ENCODE data around the gene PIK3R5. TPM values are rescaled to one million over a fixed set of nuclear protein-coding genes. Genes with fewer than 3 reads are reported as not detected.

PIK3R5 gene
- total and polyA plus RNA-seq, 2 donors (not counting 1 experiment from before 2014, with no cell fraction given) = 0.15 TPM; not detected in 1

- TF ChIP-seq CTCF (conservative IDR thresholded peaks at IDR 0.05 in 1 of 2, IDR thresholded peaks at IDR 0.05 in 1 of 2; ENCODE audit: low read depth in 1 of 2, low read length in 2 of 2) = no peak
- no peak for TF ChIP-seq EZH2 (IDR thresholded peaks at IDR 0.05; ENCODE audit: low read length, missing control alignments)
- H3K27ac ChIP-seq (ENCODE audit: insufficient read depth, low read length) = no peak overlapping the region
- no peak for DNase-seq (ENCODE audit: low read depth in 2 of 2)
Measured at GRCh38 chr17:8955021-8955959, 10.2 kb downstream of the PIK3R5 start.

GRCh38 chr17:8954339-8954738 is 11.2 kb downstream of the PIK3R5 start:
- no peaks in the 10 kb centered on the region for H3K27me3 ChIP-seq (ENCODE audit: control insufficient read depth, insufficient read depth, low read length)
- TF ChIP-seq CTCF (conservative IDR thresholded peaks at IDR 0.05 in 1 of 2, IDR thresholded peaks at IDR 0.05 in 1 of 2; ENCODE audit: low read depth in 1 of 2, low read length in 2 of 2) = no peak
- no peak for TF ChIP-seq EZH2 (IDR thresholded peaks at IDR 0.05; ENCODE audit: low read length, missing control alignments)
- H3K27ac ChIP-seq (ENCODE audit: insufficient read depth, low read length) = no peak overlapping the region
- no peaks in the 10 kb centered on the region for H4K20me1 ChIP-seq (ENCODE audit: control insufficient read depth, extremely low read depth, insufficient read depth, low read length)
- H3K79me2 ChIP-seq (ENCODE audit: control insufficient read depth, insufficient read depth, low read length) = no peaks in the 10 kb centered on the region
- DNase-seq (ENCODE audit: low read depth in 2 of 2) = no peak
- H3K4me2 ChIP-seq (ENCODE audit: extremely low read depth, insufficient read depth, low read length) = no peak overlapping the region
- no peak overlapping the region for H2AFZ ChIP-seq (ENCODE audit: low read length)
- H3K9me3 ChIP-seq (ENCODE audit: control insufficient read depth, insufficient read depth, low read depth, low read length) = no peaks in the 10 kb centered on the region
- H3K4me1 ChIP-seq (ENCODE audit: control insufficient read depth, extremely low read depth, insufficient read depth, low read length) = no peaks in the 10 kb centered on the region
- H3K36me3 ChIP-seq (ENCODE audit: control insufficient read depth, insufficient read depth, low read length) = no peaks in the 10 kb centered on the region
- no peak overlapping the region for H3K9ac ChIP-seq (ENCODE audit: insufficient read depth, low read length)
- H3K4me3 ChIP-seq (replicated peaks in 1 of 4; ENCODE audit: control extremely low read depth in 1 of 4, insufficient read depth in 1 of 4, low read depth in 3 of 4, low read length in 4 of 4) = no peak overlapping the region

More at GRCh38 chr17:8955021-8955959, 10.2 kb downstream of the PIK3R5 start:
- no peaks in the 10 kb centered on the region for H4K20me1 ChIP-seq (ENCODE audit: control insufficient read depth, extremely low read depth, insufficient read depth, low read length)
- H2AFZ ChIP-seq (ENCODE audit: low read length) = no peak overlapping the region
- no peaks in the 10 kb centered on the region for H3K36me3 ChIP-seq (ENCODE audit: control insufficient read depth, insufficient read depth, low read length)
- H3K27me3 ChIP-seq (ENCODE audit: control insufficient read depth, insufficient read depth, low read length) = no peaks in the 10 kb centered on the region
- H3K4me2 ChIP-seq (ENCODE audit: extremely low read depth, insufficient read depth, low read length) = no peak overlapping the region
- H3K79me2 ChIP-seq (ENCODE audit: control insufficient read depth, insufficient read depth, low read length) = no peaks in the 10 kb centered on the region
- no peak overlapping the region for H3K9ac ChIP-seq (ENCODE audit: insufficient read depth, low read length)
- no peaks in the 10 kb centered on the region for H3K4me1 ChIP-seq (ENCODE audit: control insufficient read depth, extremely low read depth, insufficient read depth, low read length)
- no peaks in the 10 kb centered on the region for H3K9me3 ChIP-seq (ENCODE audit: control insufficient read depth, insufficient read depth, low read depth, low read length)
- H3K4me3 ChIP-seq (replicated peaks in 1 of 4; ENCODE audit: control extremely low read depth in 1 of 4, insufficient read depth in 1 of 4, low read depth in 3 of 4, low read length in 4 of 4) = no peak overlapping the region

- H3K4me1 ChIP-seq (ENCODE audit: control insufficient read depth, extremely low read depth, insufficient read depth, low read length) = no peaks in the 10 kb centered on the region
- H3K36me3 ChIP-seq (ENCODE audit: control insufficient read depth, insufficient read depth, low read length) = no peaks in the 10 kb centered on the region
- H4K20me1 ChIP-seq (ENCODE audit: control insufficient read depth, extremely low read depth, insufficient read depth, low read length) = no peaks in the 10 kb centered on the region
- no peak overlapping the region for H3K27ac ChIP-seq (ENCODE audit: insufficient read depth, low read length)
- no peaks in the 10 kb centered on the region for H3K27me3 ChIP-seq (ENCODE audit: control insufficient read depth, insufficient read depth, low read length)
- H3K4me3 ChIP-seq (replicated peaks in 1 of 4; ENCODE audit: control extremely low read depth in 1 of 4, insufficient read depth in 1 of 4, low read depth in 3 of 4, low read length in 4 of 4) = no peak overlapping the region
- no peak overlapping the region for H3K9ac ChIP-seq (ENCODE audit: insufficient read depth, low read length)
- no peak for TF ChIP-seq EZH2 (IDR thresholded peaks at IDR 0.05; ENCODE audit: low read length, missing control alignments)
- no peak for TF ChIP-seq CTCF (conservative IDR thresholded peaks at IDR 0.05 in 1 of 2, IDR thresholded peaks at IDR 0.05 in 1 of 2; ENCODE audit: low read depth in 1 of 2, low read length in 2 of 2)
- no peak overlapping the region for H3K4me2 ChIP-seq (ENCODE audit: extremely low read depth, insufficient read depth, low read length)
- H3K79me2 ChIP-seq (ENCODE audit: control insufficient read depth, insufficient read depth, low read length) = no peaks in the 10 kb centered on the region
- no peak for DNase-seq (ENCODE audit: low read depth in 2 of 2)
- H3K9me3 ChIP-seq (ENCODE audit: control insufficient read depth, insufficient read depth, low read depth, low read length) = no peaks in the 10 kb centered on the region
- H2AFZ ChIP-seq (ENCODE audit: low read length) = no peak overlapping the region
Measured at GRCh38 chr17:8953156-8953885, 12.2 kb downstream of the PIK3R5 start.

Data from fibroblast of lung (primary cell).